ENCODE data around the gene ZDHHC7.

- TF ChIP-seq CTCF (IDR thresholded peaks at IDR 0.05; ENCODE audit: low read depth, low read length), result no peak
- no peak for TF ChIP-seq EZH2phosphoT487 (IDR thresholded peaks at IDR 0.05; ENCODE audit: low read depth)
Observed at GRCh38 chr16:84964386-84965128, 46.8 kb downstream of the ZDHHC7 start.
